Activated naive CD8-positive, alpha-beta T cell (primary cell): ENCODE results near the gene DKK1.

Experiments
- H3K27ac Mint-ChIP-seq: one replicate; pipeline ENCODE4 v1.8.0; 2021; ENCODE audit warnings: mixed read lengths
- H3K27me3 Mint-ChIP-seq: one replicate; pipeline ENCODE4 v1.8.0; 2021; ENCODE audit warnings: mixed read lengths
- H3K36me3 Mint-ChIP-seq: one replicate; pipeline ENCODE4 v1.8.0; 2021; ENCODE audit warnings: mixed read lengths
- H3K4me1 Mint-ChIP-seq: one replicate; pipeline ENCODE4 v1.8.0; 2021; ENCODE audit warnings: low read depth, mixed read lengths
- H3K4me3 Mint-ChIP-seq: one replicate; pipeline ENCODE4 v1.8.0; 2021; ENCODE audit warnings: mild to moderate bottlenecking, mixed read lengths
- H3K9me3 Mint-ChIP-seq: one replicate; pipeline ENCODE4 v1.8.0; 2021; ENCODE audit warnings: low read depth, mixed read lengths

The DKK1 gene

GRCh38 chr10:52313933-52314821 lies at the start of gene DKK1:
Gene DKK1, plus strand, starts transcription at chr10:52314281. Its CDS starts 154 bp downstream, at chr10:52314435.
- Mint-ChIP-seq H3K4me3 (no peak within 1 kb of the TSS), H3K4me1 (peaks cover 13% of the 10 kb centered on the region), H3K27ac (no peak within 1 kb of the TSS), H3K9me3 (no peaks in the 10 kb centered on the region), H3K36me3 (no peaks in the 10 kb centered on the region), H3K27me3 (peaks cover 37% of the 10 kb centered on the region)

GRCh38 chr10:52265131-52265926 lies 48.8 kb upstream of the DKK1 start:
- Mint-ChIP-seq H3K36me3 (no peaks in the 10 kb centered on the region), H3K27ac (no peak overlapping the region), H3K4me3 (no peak overlapping the region), H3K9me3 (no peaks in the 10 kb centered on the region), H3K4me1 (no peaks in the 10 kb centered on the region), H3K27me3 (peaks cover 2% of the 10 kb centered on the region)

GRCh38 chr10:52266858-52267257 lies 47.2 kb upstream of the DKK1 start:
- Mint-ChIP-seq H3K27me3 (peaks cover 2% of the 10 kb centered on the region), H3K4me1 (no peaks in the 10 kb centered on the region), H3K27ac (no peak overlapping the region), H3K36me3 (no peaks in the 10 kb centered on the region), H3K9me3 (no peaks in the 10 kb centered on the region), H3K4me3 (no peak overlapping the region)

- Mint-ChIP-seq H3K36me3 (no peaks in the 10 kb centered on the region), H3K9me3 (no peaks in the 10 kb centered on the region), H3K27ac (no peak overlapping the region), H3K4me3 (no peak overlapping the region), H3K4me1 (no peaks in the 10 kb centered on the region), H3K27me3 (peaks cover 2% of the 10 kb centered on the region)
Measured at GRCh38 chr10:52268790-52269189, 45.3 kb upstream of the DKK1 start.

- H3K9me3 Mint-ChIP-seq = no peaks in the 10 kb centered on the region
- H3K27ac Mint-ChIP-seq = no peak overlapping the region
- no peak overlapping the region for H3K4me3 Mint-ChIP-seq
- H3K27me3 Mint-ChIP-seq = peaks cover 2% of the 10 kb centered on the region
- H3K36me3 Mint-ChIP-seq = no peaks in the 10 kb centered on the region
- no peaks in the 10 kb centered on the region for H3K4me1 Mint-ChIP-seq
Measured at GRCh38 chr10:52269233-52269632, 44.8 kb upstream of the DKK1 start.

GRCh38 chr10:52276163-52276562 lies 37.9 kb upstream of the DKK1 start:
- Mint-ChIP-seq H3K36me3 (no peaks in the 10 kb centered on the region), H3K4me3 (no peak overlapping the region), H3K27me3 (no peaks in the 10 kb centered on the region), H3K27ac (no peak overlapping the region), H3K4me1 (no peaks in the 10 kb centered on the region), H3K9me3 (no peaks in the 10 kb centered on the region)

GRCh38 chr10:52276986-52277385 lies 37.1 kb upstream of the DKK1 start:
- Mint-ChIP-seq H3K4me3 (no peak overlapping the region), H3K27ac (no peak overlapping the region), H3K27me3 (no peaks in the 10 kb centered on the region), H3K4me1 (no peaks in the 10 kb centered on the region), H3K9me3 (no peaks in the 10 kb centered on the region), H3K36me3 (no peaks in the 10 kb centered on the region)

- no peaks in the 10 kb centered on the region for H3K4me1 Mint-ChIP-seq
- H3K4me3 Mint-ChIP-seq = no peak overlapping the region
- no peaks in the 10 kb centered on the region for H3K36me3 Mint-ChIP-seq
- H3K27ac Mint-ChIP-seq = no peak overlapping the region
- H3K9me3 Mint-ChIP-seq = peaks cover 2% of the 10 kb centered on the region
- no peaks in the 10 kb centered on the region for H3K27me3 Mint-ChIP-seq
Measured at GRCh38 chr10:52279546-52279945, 34.5 kb upstream of the DKK1 start.

GRCh38 chr10:52280051-52280450 lies 34.0 kb upstream of the DKK1 start:
- H3K4me3 Mint-ChIP-seq = no peak overlapping the region
- peaks cover 3% of the 10 kb centered on the region for H3K9me3 Mint-ChIP-seq
- H3K27ac Mint-ChIP-seq = no peak overlapping the region
- no peaks in the 10 kb centered on the region for H3K27me3 Mint-ChIP-seq
- no peaks in the 10 kb centered on the region for H3K36me3 Mint-ChIP-seq
- no peaks in the 10 kb centered on the region for H3K4me1 Mint-ChIP-seq

GRCh38 chr10:52283174-52283573 lies 30.9 kb upstream of the DKK1 start:
- Mint-ChIP-seq H3K4me3 (no peak overlapping the region), H3K4me1 (no peaks in the 10 kb centered on the region), H3K36me3 (no peaks in the 10 kb centered on the region), H3K9me3 (peaks cover 3% of the 10 kb centered on the region), H3K27ac (no peak overlapping the region), H3K27me3 (no peaks in the 10 kb centered on the region)

GRCh38 chr10:52284416-52285013 lies 29.6 kb upstream of the DKK1 start:
- no peaks in the 10 kb centered on the region for H3K4me1 Mint-ChIP-seq
- no peaks in the 10 kb centered on the region for H3K36me3 Mint-ChIP-seq
- no peak overlapping the region for H3K4me3 Mint-ChIP-seq
- H3K27me3 Mint-ChIP-seq = no peaks in the 10 kb centered on the region
- peaks cover 3% of the 10 kb centered on the region for H3K9me3 Mint-ChIP-seq
- no peak overlapping the region for H3K27ac Mint-ChIP-seq

- no peaks in the 10 kb centered on the region for H3K4me1 Mint-ChIP-seq
- no peak overlapping the region for H3K4me3 Mint-ChIP-seq
- peaks cover 3% of the 10 kb centered on the region for H3K9me3 Mint-ChIP-seq
- H3K27me3 Mint-ChIP-seq = no peaks in the 10 kb centered on the region
- no peaks in the 10 kb centered on the region for H3K36me3 Mint-ChIP-seq
- H3K27ac Mint-ChIP-seq = no peak overlapping the region
Measured at GRCh38 chr10:52287866-52288265, 26.2 kb upstream of the DKK1 start.

GRCh38 chr10:52297747-52298146 lies 16.3 kb upstream of the DKK1 start:
- Mint-ChIP-seq H3K27ac (no peak overlapping the region), H3K36me3 (no peaks in the 10 kb centered on the region), H3K4me1 (no peaks in the 10 kb centered on the region), H3K4me3 (no peak overlapping the region), H3K27me3 (no peaks in the 10 kb centered on the region), H3K9me3 (no peaks in the 10 kb centered on the region)

GRCh38 chr10:52300599-52301277 lies 13.3 kb upstream of the DKK1 start:
- no peaks in the 10 kb centered on the region for H3K9me3 Mint-ChIP-seq
- H3K4me3 Mint-ChIP-seq = no peak overlapping the region
- no peaks in the 10 kb centered on the region for H3K36me3 Mint-ChIP-seq
- H3K27me3 Mint-ChIP-seq = no peaks in the 10 kb centered on the region
- no peaks in the 10 kb centered on the region for H3K4me1 Mint-ChIP-seq
- no peak overlapping the region for H3K27ac Mint-ChIP-seq
